HK-2 (cell line): Measurements from ENCODE around the gene APP.
"Not testable (repeated sequence)": the region's sequence is repeated elsewhere in the genome, so short reads cannot be mapped to it uniquely, and the experiment has no call there.

Experiments used
- DNase-seq: peaks from one replicate; pipeline ENCODE4 v3.0.0-alpha.2; 2018; ENCODE audit not compliant: unreplicated experiment

APP gene

DNA sequence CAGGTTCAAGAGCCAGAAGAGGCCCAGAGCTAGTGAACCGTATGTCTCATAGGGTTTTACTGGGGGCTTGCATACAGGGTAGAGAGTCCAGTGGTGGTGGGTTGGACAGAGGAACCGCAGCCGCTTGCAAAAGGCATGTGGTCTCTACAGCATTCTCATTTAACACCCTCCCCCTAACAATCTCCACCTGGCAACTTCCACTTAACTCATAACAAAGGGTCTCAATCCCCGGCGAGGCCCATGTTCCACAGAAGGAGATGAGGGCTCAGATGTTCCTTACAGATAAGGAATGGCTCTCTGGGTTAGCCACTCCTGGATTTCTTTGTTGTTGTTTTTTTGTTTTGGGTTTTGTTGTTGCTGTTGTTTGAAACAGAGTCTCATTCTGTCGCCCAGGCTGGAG is 106.1 kb downstream of the APP start:
- no peak for DNase-seq

DNA sequence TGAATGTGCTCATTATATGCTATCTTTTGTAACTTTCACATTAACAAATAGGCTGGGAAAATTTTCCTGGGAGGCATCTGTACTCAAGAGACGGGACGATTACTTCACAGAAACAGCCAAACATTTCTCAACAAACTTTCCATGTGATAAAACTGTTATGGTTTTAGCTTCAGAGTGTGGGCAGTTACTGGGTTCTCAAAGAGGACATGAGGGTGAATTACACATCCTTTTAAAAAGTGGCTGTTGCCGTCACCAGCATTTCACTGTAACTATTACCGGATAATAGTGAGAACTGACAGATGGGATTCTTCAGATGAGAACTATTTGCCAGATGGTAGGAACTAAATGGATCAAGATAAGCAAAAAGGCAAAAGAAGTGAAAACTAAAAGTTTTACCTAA is 109.1 kb downstream of the APP start:
- DNase-seq = no peak

DNA sequence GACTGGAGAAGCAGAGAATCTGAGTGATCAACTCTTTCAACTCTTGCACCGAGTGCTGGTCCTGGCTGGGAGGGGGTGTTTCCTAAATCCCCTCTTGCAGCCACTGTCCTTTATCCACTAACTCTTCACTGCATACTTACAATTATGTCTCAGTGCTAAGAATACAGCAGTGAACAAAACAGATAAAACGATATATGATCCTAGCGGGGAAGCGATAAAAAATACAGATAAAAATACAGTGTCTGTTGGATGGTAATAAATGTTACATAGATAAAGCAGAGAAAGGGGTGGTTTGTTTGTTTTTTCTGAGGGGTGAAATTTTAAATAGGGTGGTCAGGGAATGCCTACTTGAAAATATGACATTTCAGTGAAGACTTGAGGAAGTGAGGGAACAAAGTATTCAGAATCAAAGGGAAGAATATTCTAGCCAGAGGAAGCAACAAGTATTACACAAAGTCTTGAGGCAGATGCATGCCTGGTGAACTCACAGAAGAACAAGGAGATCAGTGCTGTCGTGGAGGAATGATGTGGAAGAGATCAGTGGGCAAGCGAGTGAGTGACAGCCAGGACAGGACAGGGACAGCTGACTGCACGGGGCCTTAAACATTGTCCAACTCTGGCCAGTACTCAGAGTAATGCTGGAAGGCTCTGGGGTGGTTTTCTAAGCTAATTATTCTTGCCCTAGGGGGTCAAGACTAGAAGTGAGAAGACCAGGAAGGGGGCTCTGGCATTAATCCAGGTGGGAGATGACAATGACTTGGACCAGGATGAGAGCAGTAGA is 110.0 kb downstream of the APP start:
- no peak for DNase-seq

DNA sequence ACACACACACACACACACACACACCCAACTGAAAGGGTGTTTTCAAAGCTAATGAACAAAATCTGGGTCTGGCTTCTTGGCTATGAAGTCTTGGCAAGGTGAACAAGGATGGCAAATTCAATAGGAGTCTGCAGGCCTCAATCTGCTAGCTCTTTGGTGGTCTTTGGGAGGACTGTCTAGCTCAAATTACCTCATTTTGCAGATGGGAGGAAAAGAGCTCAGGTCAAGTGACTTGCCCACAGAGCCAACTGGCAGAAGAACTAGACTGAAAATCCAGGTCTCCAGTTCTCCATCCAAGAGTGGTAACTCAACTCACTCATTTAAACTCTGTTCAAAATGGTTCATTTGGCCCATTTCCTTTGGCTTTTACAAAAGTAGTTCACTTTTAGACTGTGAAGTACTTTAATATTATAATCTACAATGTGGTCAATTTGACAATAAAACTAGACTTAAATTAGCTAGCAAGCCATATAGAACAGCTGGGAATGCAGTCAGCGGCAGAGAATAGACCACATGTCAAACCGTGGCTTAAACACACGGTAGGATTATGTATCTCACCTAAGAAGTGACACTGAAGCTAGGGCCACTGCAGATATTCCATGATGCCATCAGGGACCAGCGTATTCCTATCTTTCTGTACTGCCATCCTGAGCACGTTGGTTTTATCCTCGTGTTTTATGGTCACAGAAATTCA is 112.9 kb downstream of the APP start:
- DNase-seq = no peak

DNA sequence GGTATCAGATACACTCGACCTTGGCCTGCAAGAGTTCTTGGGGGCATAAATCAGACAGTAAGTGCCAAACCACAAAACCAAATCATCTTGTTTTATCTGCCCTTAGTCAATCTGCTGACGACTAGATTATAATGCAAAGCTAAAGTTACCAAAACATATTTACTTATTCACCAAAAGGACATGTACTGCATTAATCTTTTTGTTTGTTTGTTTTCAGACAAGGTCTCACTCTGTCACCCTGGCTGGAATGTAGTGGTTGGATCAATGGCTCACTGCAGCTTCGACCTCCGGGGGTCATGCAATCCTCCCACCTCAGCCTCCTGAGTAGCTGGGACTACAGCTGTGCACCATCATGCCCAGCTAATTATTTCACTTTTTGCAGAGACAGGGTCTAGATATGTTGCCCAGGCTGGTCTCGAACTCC is 114.7 kb downstream of the APP start:
- DNase-seq = no peak

DNA sequence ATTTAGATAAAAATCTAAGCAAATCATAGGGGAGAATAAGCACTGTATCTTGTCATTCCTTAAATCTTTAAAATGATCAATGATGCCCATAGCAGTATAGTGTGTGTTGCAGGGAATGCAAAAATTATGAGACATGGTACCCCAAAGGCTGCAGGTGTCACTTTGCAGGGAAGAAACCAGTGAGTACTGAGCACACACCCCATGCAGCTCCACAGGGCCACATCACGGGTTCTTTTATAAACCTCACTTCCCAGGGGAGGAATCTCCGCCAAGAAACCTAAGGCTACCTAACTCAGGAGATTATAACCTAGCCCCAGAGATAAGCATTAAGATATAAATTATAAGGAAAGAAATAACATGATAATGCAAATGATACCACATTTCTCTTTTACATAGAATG is 115.6 kb downstream of the APP start:
- no peak for DNase-seq

DNA sequence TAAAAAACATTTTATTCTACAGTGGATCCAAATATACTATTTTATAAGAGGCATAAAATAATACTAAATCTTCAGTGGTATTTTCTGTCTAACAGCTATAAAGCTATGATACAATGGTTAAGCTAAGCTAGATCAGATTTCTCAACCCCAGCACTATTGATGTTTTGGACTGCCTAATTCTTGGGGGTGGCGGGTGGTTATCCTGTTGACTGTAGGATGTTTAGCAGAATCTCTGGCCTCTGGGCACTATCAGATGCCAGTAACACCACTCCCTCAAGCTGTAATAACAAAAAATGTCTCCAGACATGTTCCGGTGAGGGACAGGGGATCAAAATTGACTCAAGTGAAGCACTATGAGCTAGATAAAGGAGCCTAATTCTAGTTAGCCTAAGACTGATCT is 118.5 kb downstream of the APP start:
- no peak for DNase-seq

DNA sequence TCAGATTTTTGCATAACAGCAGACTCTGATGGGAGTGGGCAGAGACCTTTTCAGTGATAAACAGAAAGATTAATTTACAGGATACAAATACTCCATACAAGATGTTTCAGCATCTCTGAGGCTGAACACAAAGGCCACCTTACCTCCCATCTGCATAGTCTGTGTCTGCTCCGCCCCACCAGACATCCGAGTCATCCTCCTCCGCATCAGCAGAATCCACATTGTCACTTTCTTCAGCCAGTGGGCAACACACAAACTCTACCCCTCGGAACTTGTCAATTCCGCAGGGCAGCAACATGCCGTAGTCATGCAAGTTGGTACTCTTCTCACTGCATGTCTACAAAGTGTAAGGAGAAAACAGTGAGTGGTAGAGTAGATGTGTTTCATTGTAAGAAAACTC is 119.7 kb downstream of the APP start:
- DNase-seq = no peak

DNA sequence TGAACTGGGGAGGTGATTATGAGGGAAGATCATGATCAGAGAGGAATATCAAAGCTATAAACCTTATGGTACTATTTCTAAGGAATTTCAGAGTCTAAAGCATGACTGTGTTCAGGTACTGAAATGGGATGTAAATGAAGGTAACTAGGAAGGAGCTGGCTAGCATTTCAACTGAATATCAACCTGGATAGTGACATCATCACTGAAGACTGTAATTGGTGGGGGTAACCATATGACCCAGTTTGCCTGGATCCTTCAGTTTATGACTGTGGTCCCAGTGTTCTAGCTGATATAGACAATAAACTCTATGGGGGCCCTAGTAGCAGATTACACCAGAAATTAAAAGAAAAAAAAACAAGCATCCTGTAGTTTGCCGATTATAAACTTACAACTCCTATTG is 120.8 kb downstream of the APP start:
- DNase-seq = no peak

DNA sequence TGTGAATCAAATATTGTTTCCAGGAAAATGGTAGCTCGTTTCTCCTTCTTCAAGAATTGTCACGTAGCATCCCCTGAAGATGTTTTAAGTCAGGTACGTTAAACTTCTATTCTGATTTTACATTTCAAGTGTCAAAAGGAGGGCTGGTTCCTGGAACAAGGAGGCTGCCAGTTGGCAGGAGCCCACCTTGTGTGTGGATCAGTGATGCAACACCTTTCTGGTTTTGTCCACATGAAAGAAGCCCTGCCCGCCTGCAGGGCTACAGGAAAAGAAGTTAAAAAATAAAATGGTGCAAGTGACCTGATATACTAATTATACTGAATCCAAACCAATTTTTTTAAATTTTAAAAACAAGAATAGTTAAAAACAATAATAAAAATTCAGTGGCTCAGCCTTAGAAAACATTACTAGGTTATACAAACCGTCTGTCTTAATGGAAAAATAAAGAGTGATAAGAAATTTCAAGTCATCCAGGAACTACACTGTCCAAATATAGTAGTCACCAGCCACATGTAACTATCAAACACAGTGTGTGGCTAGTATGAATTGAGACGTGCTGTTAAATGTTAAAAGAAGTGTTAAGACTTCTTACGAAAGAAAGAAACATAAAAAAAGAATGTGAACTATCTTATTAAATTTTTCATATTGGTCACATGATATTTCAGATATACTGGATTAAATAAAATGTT is 123.1 kb downstream of the APP start:
- DNase-seq = no peak

DNA sequence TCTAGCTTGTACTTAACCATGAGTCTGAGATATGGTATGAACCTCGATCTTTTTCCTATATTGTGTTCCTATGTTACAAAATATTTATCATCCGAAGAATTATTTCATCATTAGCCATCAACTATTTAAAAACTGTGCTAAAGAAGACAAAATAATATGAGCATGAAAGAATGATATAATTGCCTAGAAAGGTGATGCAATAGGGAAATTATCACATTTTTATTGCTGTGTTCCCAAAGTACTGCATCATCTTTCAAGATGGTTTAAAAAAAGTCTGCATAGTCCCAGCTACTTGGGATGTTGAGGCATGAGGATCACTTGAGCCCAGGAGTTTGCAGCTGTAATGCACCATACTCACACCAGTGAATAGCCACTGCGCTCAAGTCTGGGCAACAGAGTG is 126.7 kb downstream of the APP start:
- no peak for DNase-seq

DNA sequence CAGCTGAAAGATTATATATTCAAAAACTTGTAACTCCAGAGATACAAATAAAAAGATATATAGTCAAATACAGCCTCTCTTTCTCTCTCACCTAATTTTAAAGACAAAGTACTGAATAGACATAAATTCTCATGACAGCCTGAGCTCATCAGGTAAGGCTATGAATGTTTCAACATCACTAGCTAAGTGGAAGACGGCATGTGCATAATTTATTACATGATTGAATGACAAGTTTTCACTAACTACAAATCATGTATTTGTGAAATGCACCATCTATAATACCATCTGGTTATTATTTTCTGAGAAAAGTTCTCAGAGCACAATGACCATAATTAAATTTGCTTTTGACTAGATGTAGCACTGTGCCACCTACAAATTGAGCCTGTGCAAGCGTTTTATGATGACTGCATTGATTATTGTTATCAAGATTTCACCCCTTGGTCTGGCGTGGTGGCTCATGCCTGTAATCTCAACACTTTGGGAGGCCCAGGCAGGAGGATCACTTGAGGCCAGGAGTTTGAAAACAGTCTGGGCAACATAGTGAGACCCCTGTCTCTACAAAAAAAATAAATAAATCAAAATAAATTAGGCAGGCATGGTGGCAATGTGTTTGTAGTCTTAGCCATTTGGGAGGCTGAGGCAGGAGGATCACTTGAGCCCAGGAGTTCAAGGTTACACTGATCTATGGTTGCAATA is 128.2 kb downstream of the APP start:
- no peak for DNase-seq

DNA sequence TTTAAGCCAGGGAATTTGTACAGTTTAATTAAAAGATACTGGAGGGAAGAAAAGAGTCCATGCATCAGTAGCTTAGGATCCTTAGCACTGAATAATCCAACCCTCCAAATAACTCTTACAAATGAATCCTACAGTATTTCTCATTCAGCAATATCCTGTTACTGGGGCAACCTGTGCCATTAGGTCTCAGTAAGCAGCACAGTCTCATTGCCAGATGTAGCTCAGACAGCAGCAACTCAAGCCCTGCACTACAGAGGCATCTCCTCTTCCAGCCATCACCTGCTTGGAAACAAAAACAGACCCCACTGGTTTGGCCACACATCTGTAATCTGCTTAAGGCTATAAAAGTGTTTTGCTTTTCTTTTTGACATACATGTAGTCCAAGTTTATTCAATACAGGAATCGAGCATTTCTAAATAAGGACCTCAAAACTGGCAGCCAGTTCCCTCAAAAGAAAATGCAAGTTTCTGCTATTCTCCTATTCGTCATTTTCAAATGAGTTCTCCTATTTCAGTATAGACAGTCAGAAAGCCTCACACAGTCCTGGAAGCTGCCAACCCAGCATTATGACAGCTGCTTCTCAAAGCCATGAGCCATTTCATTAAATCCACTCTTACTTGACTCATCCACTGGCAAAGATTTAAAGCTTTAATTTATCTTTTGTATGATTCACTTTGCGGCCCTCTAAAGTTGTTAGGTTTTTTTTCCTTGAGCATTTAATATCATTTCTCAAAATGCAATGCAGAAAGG is 129.0 kb downstream of the APP start:
- DNase-seq = no peak

DNA sequence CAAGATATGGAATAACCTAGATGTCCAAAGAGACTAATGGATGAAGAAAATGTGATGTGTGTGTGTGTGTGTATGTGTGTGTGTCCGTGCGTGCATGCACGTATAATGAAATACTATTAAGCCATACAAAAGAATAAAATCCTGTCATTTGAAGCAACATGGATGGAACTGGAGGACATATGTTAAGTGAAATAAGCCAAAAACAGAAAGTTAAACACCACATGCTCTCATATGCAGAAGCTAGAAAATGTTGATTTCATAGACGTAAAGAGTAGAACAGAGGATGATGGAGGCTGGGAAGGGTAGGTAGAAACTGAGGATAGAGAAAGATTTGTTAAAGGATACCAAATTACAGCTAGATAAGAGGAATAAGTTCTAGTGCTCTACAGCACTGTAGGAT is 133.7 kb downstream of the APP start:
- DNase-seq = no peak

DNA sequence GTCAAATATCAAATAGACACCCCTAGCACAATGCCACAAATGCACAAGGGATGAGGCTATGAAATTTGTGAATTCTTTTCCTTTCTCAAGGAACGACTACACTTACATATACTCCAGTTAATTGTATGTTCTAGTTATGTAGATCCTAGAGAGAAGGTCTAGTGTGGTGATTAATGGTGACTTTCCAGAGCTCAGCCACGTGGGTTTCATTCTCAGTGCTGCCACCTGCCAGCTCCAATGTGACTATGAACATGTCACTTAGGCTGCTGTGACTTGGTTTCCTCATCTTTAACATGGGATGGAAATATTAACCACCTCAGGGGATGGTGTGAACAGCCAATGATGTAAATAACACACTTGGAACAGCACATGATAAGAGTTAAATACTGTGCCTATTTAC is 138.3 kb downstream of the APP start:
- DNase-seq = no peak

DNA sequence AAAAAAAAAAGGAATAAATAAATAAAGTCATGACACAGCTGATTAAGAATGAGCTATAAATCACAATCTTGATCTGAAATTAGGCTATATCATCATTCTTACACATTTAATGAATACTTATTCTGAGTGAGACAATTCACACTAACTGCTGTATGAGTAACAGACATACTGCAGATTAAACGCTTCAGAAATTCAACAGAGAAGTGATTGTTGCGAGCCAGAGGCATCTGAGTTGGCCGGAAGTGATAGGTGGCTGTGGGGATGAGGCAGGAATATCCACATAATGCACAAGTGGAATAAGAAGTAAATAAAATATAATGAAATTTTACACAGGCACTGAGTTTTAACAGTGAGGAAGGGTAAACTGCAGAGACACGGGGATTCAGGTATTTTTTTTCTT is 142.4 kb downstream of the APP start:
- DNase-seq = no peak

DNA sequence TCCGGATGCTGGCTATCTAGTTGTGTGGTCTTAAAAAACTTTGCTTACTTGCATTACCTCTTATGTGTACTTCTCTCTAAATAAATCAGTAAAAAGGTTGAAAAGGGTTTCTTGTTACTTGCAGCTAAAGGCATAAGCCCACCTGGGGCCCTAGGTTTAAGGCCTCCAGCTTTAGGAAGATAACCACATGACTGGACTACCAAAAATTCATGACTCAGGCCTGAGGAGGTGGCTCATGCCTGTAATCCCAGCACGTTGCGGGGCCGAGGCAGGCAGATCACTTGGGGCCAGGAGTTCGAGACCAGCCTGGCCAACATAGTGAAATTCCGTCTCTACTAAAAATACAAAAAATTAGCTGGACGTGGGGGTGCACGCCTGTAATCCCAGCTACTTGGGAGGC is 142.9 kb downstream of the APP start:
- no peak for DNase-seq

DNA sequence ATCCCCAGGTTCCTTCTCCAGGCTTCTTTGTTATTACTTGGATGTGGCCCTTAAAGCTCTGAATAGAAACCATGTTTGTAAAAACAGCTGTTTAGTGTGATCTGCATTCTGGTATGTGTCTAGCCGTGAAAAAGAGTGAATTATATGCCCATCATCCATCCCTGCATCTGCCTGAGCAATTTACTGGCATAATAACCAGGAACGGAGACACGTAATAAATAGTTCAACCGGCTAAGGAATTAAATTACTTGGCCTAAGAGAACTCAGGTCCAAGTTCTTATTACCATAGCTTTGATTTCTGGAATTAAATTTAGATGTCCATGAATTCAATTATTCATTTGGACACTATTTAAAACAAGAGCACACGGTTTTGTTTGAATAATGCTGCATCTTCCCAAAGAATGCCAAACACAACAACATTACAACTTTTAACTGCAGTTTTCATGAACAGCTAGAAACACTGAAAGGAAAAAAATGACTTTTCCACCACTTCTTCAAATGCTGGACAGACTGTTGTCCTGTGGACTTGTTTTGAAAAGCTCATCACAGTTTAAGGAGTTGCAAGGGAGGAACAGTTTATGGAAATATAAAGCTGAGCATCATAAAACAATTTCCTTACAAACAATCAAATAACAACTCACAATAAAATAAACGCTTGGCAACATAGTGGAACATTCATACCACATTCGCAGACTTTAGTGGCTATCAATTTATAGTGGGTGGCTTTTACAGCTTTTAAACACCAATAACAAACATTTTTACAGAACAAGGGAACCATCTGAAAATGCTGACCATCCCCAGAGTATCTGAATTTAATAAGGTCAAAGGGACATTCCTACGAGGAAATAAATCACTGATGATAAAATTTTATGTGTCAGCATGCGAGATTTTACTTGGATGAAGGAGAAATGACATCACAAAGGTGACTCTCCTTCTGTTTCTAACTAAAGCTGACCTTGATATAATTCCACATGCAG is 144.7 kb downstream of the APP start:
- DNase-seq = no peak

DNA sequence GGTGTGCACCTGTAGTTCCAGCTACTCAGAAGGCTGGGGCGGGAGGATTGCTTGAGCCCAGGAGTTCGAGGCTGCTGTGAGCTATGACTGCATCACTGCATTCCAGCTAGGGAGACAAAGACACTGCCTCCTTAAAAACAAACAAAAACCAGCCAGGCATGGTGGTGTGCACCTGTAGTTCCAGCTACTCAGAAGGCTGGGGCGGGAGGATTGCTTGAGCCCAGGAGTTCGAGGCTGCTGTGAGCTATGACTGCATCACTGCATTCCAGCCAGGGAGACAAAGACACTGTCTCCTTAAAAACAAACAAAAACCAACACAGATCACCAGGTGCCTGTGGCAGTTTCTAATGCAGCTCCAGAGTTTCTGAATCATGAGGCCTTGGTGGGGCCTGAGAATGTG is 147.2 kb downstream of the APP start:
- DNase-seq = not testable (repeated sequence)

DNA sequence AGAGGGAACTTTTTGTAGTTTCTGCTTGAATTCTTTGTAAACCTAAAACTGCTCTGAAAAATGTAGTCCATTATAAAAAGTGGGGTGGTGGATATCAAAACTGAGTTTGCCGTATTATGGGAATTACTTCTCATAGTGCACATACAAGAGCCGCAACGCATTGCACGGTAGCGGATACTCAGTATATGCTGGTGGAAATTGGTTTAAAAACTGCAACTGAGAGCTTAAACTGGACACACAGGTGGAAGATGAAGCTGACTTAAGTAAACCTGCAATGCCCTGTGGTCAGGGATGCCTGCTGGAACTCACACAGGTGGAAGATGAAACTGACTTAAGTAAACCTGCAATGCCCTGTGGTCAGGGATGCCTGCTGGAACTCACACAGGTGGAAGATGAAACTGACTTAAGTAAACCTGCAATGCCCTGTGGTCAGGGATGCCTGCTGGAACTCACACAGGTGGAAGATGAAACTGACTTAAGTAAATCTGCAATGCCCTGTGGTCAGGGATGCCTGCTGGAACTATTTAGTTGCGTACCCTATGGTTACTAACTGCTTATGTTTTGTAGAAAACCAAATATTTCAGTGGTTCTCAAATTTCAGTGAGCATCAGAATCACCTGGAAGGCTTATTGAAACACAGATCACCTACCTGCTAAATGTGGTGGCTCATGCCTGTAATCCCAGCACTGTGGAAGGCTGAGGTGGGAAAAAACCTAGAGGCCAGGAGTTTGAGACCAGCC is 147.8 kb downstream of the APP start:
- not testable (repeated sequence) for DNase-seq
